ENCODE measurements around the gene ICAM4. TPM values are rescaled to one million over a fixed set of nuclear protein-coding genes. Genes with fewer than 3 reads are reported as not detected.

The ICAM4 gene
- total RNA-seq, 4 donors from 2014 or later = 0.29 to 0.78 (median 0.66) TPM; not detected in 1

DNA sequence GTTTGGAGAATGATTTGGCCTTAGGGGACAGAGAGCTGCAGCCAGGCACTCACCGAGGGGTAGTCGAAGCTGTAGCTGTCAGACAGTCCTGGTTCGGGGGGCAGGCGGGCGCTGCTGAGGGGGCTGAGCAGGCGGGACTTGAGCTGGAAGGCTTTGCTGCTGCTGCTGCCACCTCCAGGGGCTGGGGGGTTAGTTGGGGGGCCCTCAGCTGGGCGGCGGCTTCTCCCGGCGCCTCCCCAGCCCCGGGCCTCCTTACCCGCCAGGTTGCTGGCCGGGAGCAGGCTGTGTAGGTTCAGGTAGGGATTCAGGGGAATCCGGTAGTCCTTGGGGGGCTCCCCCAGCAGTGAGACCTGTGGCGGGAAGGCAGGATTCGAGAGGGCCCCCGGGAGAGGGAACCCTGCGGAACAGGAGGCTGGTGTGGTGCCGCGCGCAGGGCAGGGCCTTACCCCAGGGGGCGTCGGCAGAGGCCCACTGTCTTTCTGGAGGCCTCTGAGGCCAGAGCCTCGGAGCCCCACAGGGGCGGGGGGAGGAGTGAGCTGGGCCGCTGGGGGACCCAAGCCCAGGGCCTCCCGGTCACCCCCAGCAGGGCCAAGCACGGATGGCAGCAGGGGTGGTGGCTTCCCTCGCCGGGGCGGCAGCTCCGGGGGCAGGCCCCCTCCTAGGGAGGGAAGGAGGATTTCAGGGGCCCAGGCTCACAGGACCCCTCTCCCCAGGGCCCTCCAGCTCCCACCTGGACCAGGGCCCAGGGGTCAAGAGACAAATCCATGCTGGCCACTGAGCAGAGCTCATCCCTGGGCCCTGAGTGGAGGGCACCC, 34.1 kb downstream of the ICAM4 start:
- intact Hi-C loops (cut with DNase I) = no loop called here
- WGBS = 89% methylated on average over 19 of the region's 32 CpGs
- H3K36me3 ChIP-seq = peaks cover 79 to 97% (median 95%) of the 10 kb centered on the region in 4 donors

DNA sequence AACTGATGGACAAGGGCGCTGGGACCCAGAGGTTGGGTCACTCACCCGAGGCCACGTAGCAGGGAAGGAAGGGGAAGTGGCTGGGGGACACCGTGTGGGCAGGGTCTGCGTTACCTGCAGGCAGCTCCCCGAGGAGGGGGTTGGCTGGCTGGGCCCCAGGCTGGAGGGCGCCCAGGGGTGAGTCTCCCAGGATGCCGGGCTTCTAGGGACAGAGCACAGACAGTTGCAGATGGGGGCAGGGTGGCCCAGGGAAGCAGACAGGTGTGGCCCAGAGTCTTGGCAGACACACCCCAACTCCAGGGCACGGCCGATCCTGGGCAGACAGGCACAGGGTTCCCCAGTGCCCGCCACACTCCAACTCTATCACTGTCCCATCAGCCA, 34.7 kb downstream of the ICAM4 start:
- Histone ChIP-seq H3K4me3 (no peak overlapping the region), H3K4me1 (peaks cover 0 to 3% (median under 1%) of the 10 kb centered on the region in 4 donors), H3K9me3 (no peaks in the 10 kb centered on the region), H3K27me3 (no peaks in the 10 kb centered on the region), H3K27ac (replicated peaks in 1 of 4) (no peak overlapping the region), H3K36me3 (peaks cover 85 to 100% (median 99%) of the 10 kb centered on the region in 4 donors)
- TF ChIP-seq POLR2A (IDR thresholded peaks at IDR 0.05; ENCODE audit: low read depth) (no peak), EP300 (IDR thresholded peaks at IDR 0.05) (no peak), CTCF (IDR thresholded peaks at IDR 0.05) (no peak), POLR2AphosphoS5 (IDR thresholded peaks at IDR 0.05) (no peak)
- intact Hi-C loops (cut with DNase I) = no loop called here
- WGBS = no CpG with 5 or more reads among the region's 11 CpGs
- no peak for DNase-seq (ENCODE audit: extremely low spot score)

More for the DNA sequence above, 34.1 kb downstream of the ICAM4 start:
- no peak for DNase-seq (ENCODE audit: extremely low spot score)
- TF ChIP-seq CTCF (IDR thresholded peaks at IDR 0.05) = no peak
- TF ChIP-seq POLR2A (IDR thresholded peaks at IDR 0.05; ENCODE audit: low read depth) = no peak
- no peak for TF ChIP-seq POLR2AphosphoS5 (IDR thresholded peaks at IDR 0.05)
- no peak for TF ChIP-seq EP300 (IDR thresholded peaks at IDR 0.05)
- H3K27me3 ChIP-seq = no peaks in the 10 kb centered on the region
- no peak overlapping the region for H3K4me3 ChIP-seq
- no peaks in the 10 kb centered on the region for H3K9me3 ChIP-seq
- no peak overlapping the region for H3K27ac ChIP-seq (replicated peaks in 1 of 4)
- H3K4me1 ChIP-seq = peaks cover 5 to 9% (median 6%) of the 10 kb centered on the region in 4 donors

DNA sequence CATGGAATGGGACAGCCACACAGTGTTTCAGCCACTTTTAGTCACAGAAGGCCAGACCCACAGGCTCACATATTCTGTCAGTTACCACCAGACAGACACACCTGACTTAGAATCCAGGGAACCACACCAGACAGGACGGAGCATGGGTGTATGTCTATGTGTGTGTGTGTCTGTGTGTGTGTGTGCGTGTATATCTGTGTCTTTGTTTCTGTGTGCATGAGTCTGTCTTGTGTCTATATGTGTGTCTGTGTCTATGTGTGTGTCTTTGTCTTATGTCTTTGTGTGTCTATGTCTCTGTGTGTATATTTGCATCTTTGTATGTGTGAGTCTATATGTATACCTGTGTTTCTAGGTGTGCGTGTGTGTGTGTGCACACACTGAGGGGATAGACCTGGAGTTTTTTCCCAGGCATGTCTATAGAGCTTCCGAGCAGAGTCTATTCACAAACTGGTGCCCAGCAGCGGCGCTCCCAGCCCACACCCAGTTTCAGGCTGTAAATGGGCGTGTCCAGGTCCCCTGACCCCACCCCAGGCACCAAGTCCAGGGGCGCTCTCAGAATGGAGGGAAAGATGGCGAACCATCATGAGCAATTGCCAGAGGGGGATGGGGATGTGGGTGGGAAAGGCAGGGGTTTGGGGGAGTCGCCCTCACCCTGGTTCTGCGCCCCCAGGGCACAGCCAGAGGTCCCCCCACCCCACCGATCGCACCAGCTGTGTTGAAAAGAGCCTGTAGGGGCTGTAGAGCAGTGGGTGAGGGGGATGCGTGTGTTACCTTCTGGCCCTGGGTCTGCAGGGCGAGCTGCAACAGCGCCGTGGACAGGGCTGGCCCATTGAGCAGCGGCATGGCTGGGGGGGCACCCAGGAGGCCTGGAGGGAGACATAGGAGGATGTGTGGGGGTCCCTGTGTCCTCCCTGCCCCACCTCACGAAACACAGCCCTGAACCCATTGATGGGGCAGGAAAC, 35.4 kb downstream of the ICAM4 start:
- DNase-seq (ENCODE audit: extremely low spot score) = no peak
- Histone ChIP-seq H3K9me3 (no peaks in the 10 kb centered on the region), H3K27ac (replicated peaks in 1 of 4) (no peak overlapping the region), H3K4me3 (no peak overlapping the region), H3K36me3 (peaks cover 93 to 100% (median 99%) of the 10 kb centered on the region in 4 donors), H3K27me3 (no peaks in the 10 kb centered on the region), H3K4me1 (no peaks in the 10 kb centered on the region)
- WGBS = 95% methylated on average over 15 of the region's 19 CpGs
- intact Hi-C loops (cut with DNase I) = no loop called here
- TF ChIP-seq POLR2A (IDR thresholded peaks at IDR 0.05; ENCODE audit: low read depth) = no peak
- TF ChIP-seq EP300 (IDR thresholded peaks at IDR 0.05) = no peak
- TF ChIP-seq POLR2AphosphoS5 (IDR thresholded peaks at IDR 0.05) = no peak
- TF ChIP-seq CTCF (IDR thresholded peaks at IDR 0.05) = no peak

GRCh38 chr19:10325732-10326131, 39.0 kb downstream of the ICAM4 start:
- intact Hi-C loops (cut with DNase I) = no loop called here
- peaks cover 93 to 100% (median 99%) of the 10 kb centered on the region in 4 donors for H3K36me3 ChIP-seq
- no peaks in the 10 kb centered on the region for H3K27me3 ChIP-seq
- 95% methylated on average over 8 of the region's 8 CpGs for WGBS
- H3K9me3 ChIP-seq = no peaks in the 10 kb centered on the region
- H3K4me1 ChIP-seq = peaks cover 0 to 4% (median 0%) of the 10 kb centered on the region in 4 donors
- DNase-seq (ENCODE audit: extremely low spot score) = no peak
- no peak overlapping the region for H3K4me3 ChIP-seq
- no peak overlapping the region for H3K27ac ChIP-seq (replicated peaks in 1 of 4)
- TF ChIP-seq EP300 (IDR thresholded peaks at IDR 0.05) (no peak), CTCF (IDR thresholded peaks at IDR 0.05) (no peak), POLR2A (IDR thresholded peaks at IDR 0.05; ENCODE audit: low read depth) (no peak), POLR2AphosphoS5 (IDR thresholded peaks at IDR 0.05) (no peak)

Measured in esophagus muscularis mucosa (tissue), 4 donors.